Activated CD4-positive, alpha-beta T cell treated with anti-CD3 and anti-CD28 coated beads for 48 hours (primary cell): ENCODE results near the gene BAIAP3.

Experiments
- DNase-seq: peaks from one replicate; pipeline ENCODE4 v3.0.0-alpha.2; 2020

The BAIAP3 gene

DNA sequence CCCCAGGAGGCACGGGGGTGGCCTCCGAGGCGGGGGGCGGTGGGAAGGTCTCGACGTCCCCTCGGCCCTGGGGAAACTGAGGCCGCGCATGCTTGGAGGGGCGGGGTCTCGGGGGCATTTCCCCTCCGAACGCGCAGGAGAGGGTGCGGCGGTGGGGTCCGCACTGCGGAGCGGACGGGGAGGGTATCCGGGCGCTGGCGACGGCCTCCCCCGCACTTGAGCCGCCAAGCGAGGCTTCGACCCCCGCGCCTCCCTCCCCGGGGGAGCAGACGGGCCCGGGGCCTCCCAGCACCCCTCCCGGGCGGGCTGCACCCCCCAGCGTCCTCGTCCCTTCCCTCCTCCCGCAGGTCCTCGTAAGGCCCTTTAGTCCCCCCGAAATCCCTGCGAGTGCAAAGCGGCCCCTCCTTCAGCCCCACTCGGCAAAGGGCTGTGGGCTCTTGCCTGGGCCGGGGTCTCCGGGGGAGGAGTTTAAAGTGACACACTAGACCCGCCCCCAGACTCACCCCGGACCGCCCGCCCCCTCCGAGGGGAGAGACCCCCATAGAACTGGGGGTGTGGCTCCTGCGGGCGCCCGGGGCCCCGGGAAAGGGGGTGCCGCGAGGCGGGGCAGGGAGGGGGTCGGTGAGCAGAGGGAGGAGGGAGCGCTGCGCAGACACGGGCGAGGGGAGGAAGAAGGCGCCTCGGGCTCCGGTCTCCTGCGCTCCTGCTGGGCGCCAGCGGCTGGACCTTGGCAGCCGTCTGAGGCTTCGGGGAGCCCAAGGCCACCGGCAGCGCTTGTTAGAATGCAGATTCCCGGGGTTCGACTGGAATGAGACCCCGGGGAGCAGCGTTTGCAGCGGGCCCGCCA, 632 bp downstream of the BAIAP3 start:
- no peak for DNase-seq

DNA sequence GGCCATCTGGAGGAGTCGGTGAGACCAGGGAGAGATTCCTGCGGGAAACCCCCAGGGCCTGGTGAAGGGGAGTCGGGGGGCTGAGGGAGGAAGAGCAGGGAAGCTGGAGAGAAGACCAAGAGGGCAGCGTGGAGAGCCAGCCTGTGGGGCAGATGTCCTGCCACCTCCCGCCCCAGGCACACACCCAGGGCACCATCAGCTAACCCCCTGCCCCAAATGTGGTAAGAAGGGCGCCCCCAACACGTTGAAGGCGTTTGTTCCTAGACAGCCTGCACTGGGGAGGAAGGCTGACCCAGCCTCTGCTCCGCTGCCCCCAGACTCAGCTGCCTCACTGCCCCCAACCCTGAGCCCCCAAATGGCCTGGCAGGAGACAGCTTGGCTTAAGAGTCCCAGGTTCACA, 1.3 kb downstream of the BAIAP3 start:
- no peak for DNase-seq

- no peak for DNase-seq
Observed at GRCh38 chr16:1335211-1335971, 1.9 kb downstream of the BAIAP3 start.

DNA sequence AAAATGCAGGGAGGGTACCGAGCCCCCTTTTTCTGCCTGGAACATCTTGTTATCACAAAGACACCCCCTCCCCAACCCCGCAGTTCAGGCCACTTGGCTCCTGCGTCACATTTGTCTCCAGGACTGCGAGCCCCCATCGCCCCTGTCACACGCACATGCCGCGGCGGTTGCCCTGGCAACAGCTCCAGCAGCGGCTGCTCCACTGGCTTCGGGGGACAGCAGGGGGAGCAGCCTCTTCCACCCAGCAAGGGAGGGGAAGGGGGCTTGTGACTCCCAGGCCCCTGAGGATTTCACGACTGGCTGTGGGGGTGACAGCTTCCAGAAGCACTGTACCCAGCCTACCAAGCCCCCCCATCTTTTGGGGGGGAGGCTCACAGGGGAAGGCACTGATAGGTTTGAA, 2.6 kb downstream of the BAIAP3 start:
- DNase-seq: no peak

GRCh38 chr16:1336619-1337018, 3.2 kb downstream of the BAIAP3 start:
- DNase-seq: no peak

DNA sequence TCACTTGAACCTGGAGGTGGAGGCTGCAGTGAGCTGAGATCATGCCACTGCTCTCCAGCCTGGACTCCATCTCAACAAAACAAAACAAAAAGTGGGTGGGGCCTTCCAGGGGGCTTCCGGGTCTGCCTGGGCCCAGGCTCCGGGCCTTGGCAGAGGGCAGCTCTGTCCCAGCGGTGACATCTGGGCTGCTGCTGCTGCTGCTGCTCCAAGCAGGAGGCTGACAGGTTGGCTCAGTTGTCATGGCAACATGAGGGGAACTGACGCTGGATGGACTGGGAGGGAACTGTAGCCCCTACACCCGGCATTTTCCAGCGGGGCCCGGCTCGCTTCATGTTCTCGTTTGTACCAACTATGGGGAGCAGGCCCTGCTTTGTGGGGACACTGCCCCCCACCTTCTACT, 4.0 kb downstream of the BAIAP3 start:
- DNase-seq: no peak

DNA sequence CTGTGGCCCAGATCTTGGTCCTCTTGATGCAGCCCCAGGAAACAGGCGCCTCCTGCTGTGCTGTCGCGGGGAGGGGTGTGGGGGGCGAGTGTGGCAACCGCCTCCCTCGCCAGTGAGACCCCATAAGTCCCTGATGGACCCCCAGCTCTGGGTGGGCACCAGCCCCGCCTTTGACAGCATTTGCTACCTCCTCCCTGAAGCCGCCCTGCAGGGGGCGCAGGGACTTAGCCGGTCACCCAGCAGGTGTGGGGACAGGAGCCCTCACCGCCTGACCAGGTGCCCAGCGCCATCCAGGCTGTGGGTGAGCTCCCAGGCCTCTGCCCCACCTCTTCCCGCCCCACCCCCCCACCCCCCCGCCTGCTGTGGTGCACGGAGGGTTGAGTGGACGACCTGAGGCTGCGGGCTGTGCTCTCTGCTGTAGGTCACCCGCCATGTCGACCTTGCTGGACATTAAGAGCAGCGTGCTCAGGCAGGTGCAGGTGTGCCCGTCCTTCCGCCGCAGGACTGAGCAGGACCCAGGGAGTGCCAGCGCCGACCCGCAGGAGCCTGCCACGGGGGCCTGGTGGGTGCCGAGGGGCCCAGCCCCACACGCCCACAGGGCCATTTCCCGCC, 4.8 kb downstream of the BAIAP3 start:
- peak; percentile 36 for DNase-seq

DNA sequence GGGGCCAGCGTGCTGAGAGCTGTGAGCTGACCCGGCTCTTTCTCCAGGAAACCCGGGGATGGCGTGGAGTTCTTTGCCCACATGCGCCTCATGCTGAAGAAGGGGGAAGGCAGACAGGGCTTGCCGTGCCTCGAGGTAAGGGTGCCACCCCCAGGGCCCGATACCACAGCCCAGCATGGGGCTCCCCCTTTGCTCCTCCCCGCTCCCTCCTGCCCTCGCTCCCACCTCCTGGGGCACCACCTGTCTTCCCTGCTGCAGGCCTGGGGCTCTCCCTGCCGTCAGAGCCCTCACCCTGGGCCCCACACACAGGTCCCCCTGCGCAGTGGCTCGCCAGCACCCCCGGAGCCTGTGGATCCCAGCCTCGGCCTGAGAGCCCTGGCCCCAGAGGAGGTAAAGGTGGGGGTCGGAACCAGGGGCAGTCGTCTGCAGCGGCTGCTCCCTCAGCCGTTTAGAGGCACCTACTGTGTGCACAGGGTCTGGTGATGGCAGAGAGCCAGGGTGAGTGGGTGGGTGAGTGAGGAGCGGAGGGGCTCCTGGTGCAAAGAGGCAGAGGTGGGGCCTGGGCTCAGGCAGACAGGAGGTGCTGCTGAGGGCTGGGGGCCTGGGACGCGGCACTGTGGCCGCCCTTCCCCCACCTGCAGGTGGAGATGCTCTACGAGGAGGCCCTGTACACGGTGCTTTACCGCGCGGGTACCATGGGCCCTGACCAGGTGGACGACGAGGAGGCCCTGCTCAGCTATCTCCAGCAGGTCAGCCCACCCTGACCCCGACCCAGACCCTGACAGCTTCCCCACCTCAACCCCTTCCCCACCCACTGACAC, 5.6 kb downstream of the BAIAP3 start:
- DNase-seq: no peak

DNA sequence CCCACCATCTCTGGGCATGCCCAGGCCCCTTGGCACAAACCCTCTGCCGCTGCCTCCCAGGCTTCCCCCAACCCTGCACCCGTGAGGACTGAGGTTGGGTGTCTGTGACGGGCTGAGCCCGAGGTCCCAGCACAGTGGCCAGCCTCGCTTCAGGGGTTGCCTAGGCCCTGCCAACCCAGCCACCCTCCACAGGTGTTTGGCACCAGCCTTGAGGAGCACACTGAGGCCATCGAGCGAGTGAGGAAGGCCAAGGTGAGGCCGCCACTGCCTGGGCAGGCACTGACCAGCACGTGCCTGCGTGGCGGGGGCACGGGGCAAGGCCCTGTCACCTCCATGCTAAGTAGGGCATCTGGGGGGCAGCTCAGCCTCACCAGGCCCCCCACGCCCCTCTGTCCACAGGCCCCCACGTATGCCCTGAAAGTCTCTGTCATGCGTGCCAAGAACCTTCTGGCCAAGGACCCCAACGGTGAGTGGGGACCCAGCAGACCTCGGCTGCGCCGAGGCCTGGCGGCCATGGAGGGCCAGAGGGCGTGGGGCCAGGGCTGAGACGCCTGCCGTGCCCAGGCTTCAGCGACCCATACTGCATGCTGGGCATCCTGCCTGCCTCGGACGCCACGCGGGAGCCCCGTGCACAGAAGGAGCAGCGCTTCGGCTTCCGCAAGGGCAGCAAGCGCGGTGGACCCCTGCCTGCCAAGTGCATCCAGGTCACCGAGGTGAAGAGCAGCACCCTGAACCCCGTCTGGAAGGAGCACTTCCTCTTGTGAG, 7.5 kb downstream of the BAIAP3 start:
- no peak for DNase-seq

DNA sequence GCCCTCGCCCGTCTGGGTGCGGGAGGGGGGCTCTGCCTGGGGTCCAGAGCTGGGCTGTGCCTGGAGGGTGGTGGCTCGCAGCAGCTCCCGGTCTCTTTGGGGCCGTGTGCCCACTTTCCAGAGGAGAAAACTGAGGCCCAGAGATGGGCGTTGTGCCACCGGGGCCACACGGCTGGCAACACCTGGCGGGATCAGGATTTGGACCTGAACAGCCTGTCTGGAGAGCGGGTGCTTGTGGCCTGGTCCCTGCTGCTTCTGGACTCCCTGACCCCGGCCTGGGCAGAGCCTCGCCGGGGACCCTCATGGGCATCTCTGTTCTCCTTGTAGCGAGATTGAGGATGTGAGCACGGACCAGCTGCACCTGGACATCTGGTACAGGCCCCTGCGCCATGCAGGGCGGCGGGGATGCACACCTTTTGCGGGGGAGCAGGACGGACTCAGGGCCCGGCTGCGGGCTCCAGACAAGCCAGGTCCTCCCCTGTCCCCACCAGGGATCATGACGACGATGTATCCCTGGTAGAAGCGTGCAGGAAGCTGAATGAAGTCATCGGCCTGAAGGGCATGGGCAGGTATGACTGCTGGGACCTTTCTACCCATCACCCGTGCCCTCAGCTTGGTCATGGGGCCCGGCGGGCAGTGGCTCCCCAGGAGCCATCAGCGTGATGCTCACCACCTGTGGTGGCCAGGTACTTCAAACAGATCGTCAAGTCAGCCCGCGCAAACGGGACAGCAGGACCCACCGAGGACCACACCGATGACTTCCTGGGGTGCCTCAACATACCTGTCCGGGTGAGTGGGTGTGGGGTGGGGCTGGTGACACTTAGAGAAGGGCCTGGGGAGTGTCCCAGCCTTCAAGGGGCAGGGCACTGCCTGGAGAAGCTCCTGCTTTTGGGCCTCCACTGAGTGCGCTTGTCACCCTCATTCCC, 8.3 kb downstream of the BAIAP3 start:
- no peak for DNase-seq

GRCh38 chr16:1342526-1343427, 9.3 kb downstream of the BAIAP3 start:
- DNase-seq: peak; percentile 95

- no peak for DNase-seq
Observed at GRCh38 chr16:1343428-1344242, 10.2 kb downstream of the BAIAP3 start.

- no peak for DNase-seq
Observed at GRCh38 chr16:1344499-1344898, 11.1 kb downstream of the BAIAP3 start.

DNA sequence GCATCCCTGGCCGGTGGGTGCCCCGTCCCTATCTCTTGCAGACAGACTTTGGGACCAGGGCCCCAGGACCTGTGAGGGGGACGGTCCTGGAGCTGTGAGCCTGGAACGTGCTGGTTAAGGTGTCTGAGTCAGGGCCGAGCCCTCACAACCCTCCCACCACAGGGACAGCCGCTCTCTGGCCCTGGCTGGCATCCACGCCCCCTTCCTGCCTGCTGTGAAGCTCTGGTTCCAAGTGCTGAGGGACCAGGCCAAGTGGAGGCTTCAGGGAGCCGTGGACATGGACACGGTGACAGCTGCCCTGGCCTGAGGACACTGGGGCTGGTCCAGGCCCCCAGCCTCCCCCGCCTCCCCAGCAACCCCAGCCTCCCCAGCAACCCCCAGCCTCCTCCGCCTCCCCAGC, 11.6 kb downstream of the BAIAP3 start:
- DNase-seq: no peak

- DNase-seq: no peak
Observed at GRCh38 chr16:1345651-1346421, 12.4 kb downstream of the BAIAP3 start.

DNA sequence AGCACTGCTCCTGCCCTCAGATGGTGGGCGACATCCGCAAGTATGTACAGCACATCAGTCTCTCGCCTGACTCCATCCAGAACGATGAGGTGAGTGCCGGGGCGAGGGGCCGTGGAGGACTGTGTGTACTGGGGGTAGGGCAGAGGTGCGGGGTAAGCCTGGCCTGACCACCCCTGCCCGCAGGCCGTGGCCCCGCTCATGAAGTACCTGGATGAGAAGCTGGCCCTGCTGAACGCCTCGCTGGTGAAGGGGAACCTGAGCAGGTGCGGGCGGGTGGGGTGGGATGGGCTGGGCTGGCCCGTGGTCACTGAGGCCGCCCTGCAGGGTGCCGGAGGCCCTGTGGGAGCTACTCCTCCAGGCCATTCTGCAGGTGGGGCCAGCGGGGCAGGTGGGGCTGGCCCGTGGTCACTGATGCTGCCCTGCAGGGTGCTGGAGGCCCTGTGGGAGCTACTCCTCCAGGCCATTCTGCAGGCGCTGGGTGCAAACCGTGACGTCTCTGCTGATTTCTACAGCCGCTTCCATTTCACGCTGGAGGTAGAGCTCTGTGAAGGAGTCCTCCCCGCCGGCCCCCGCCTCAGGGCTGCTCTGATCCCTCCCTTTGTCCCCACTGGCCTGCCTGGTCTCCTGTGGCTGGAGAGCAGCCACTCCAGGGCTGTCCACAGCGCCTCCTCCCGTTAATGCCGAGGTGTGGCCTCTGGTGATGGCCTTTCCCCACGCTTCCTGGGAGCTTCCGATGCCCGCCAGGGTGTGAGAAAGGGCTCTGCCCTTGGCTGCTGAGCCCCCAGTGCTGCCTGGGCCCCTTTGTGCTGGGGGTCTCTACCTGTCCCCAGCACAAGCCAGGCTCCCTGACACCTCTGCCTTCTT, 13.2 kb downstream of the BAIAP3 start:
- DNase-seq: no peak

DNA sequence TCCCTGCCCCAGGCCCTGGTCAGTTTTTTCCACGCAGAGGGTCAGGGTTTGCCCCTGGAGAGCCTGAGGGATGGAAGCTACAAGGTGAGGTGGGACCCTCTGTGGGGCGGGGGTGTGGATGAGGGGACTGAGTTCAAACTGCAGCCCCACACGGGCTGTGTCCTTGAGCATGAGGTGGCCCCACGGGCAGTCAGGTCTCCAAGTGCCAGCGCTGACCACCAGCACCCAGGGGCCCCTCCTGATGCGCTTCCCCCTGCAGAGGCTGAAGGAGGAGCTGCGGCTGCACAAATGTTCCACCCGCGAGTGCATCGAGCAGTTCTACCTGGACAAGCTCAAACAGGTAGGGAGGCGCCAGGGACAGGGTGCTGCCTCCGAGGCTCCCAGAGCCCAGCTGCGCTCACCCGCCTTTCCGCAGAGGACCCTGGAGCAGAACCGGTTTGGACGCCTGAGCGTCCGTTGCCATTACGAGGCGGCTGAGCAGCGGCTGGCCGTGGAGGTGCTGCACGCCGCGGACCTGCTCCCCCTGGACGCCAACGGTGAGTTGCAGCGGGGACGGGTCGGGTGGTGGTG, 13.9 kb downstream of the BAIAP3 start:
- DNase-seq: no peak
